ENCODE results near the gene SWSAP1. TPM values are rescaled to one million over a fixed set of nuclear protein-coding genes. Genes with fewer than 3 reads are reported as not detected.

Gene SWSAP1
- total RNA-seq, 1 experiment from 2014 or later: 3.0 TPM

DNA sequence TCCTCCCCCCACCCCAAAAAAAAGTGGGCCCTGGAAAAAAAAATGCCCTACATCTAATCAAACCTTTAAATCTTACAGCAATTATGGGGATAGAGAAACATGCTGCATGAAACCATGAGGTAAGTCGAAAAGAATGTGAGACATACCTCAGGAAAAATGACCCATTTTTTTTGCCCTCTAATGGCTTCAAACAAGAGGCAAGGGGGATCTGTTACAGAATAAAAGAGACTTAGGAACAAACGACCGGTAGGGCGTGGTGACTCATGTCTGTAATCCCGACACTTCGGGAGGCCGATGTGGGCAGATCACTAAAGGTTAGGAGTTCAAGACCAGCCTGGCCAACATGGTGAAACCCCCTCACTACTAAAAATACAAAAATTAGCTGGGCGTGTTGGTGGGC, 36.2 kb downstream of the SWSAP1 start:
- POLR2A ChIA-PET: no interaction called here
- no peaks in the 10 kb centered on the region for H3K9me3 Mint-ChIP-seq
- no peak for TF ChIP-seq FOXP1 (CRISPR knock-in tag; IDR thresholded peaks at IDR 0.05; ENCODE audit: borderline replicate concordance)
- TF ChIP-seq ZBTB21 (CRISPR knock-in tag; IDR thresholded peaks at IDR 0.05; ENCODE audit: borderline replicate concordance): no peak
- TF ChIP-seq, protein P1, sequence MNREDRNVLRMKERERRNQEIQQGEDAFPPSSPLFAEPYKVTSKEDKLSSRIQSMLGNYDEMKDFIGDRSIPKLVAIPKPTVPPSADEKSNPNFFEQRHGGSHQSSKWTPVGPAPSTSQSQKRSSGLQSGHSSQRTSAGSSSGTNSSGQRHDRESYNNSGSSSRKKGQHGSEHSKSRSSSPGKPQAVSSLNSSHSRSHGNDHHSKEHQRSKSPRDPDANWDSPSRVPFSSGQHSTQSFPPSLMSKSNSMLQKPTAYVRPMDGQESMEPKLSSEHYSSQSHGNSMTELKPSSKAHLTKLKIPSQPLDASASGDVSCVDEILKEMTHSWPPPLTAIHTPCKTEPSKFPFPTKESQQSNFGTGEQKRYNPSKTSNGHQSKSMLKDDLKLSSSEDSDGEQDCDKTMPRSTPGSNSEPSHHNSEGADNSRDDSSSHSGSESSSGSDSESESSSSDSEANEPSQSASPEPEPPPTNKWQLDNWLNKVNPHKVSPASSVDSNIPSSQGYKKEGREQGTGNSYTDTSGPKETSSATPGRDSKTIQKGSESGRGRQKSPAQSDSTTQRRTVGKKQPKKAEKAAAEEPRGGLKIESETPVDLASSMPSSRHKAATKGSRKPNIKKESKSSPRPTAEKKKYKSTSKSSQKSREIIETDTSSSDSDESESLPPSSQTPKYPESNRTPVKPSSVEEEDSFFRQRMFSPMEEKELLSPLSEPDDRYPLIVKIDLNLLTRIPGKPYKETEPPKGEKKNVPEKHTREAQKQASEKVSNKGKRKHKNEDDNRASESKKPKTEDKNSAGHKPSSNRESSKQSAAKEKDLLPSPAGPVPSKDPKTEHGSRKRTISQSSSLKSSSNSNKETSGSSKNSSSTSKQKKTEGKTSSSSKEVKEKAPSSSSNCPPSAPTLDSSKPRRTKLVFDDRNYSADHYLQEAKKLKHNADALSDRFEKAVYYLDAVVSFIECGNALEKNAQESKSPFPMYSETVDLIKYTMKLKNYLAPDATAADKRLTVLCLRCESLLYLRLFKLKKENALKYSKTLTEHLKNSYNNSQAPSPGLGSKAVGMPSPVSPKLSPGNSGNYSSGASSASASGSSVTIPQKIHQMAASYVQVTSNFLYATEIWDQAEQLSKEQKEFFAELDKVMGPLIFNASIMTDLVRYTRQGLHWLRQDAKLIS (CRISPR knock-in tag; IDR thresholded peaks at IDR 0.05; ENCODE audit: borderline replicate concordance): no peak
- no peak for TF ChIP-seq PRRX2 (CRISPR knock-in tag; IDR thresholded peaks at IDR 0.05)
- TF ChIP-seq SMAD3 (CRISPR knock-in tag; IDR thresholded peaks at IDR 0.05; ENCODE audit: borderline replicate concordance): no peak
- TF ChIP-seq, protein P2, sequence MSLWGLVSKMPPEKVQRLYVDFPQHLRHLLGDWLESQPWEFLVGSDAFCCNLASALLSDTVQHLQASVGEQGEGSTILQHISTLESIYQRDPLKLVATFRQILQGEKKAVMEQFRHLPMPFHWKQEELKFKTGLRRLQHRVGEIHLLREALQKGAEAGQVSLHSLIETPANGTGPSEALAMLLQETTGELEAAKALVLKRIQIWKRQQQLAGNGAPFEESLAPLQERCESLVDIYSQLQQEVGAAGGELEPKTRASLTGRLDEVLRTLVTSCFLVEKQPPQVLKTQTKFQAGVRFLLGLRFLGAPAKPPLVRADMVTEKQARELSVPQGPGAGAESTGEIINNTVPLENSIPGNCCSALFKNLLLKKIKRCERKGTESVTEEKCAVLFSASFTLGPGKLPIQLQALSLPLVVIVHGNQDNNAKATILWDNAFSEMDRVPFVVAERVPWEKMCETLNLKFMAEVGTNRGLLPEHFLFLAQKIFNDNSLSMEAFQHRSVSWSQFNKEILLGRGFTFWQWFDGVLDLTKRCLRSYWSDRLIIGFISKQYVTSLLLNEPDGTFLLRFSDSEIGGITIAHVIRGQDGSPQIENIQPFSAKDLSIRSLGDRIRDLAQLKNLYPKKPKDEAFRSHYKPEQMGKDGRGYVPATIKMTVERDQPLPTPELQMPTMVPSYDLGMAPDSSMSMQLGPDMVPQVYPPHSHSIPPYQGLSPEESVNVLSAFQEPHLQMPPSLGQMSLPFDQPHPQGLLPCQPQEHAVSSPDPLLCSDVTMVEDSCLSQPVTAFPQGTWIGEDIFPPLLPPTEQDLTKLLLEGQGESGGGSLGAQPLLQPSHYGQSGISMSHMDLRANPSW (CRISPR knock-in tag; conservative IDR thresholded peaks at IDR 0.05; ENCODE audit: low read depth): no peak
- TF ChIP-seq, protein P3, sequence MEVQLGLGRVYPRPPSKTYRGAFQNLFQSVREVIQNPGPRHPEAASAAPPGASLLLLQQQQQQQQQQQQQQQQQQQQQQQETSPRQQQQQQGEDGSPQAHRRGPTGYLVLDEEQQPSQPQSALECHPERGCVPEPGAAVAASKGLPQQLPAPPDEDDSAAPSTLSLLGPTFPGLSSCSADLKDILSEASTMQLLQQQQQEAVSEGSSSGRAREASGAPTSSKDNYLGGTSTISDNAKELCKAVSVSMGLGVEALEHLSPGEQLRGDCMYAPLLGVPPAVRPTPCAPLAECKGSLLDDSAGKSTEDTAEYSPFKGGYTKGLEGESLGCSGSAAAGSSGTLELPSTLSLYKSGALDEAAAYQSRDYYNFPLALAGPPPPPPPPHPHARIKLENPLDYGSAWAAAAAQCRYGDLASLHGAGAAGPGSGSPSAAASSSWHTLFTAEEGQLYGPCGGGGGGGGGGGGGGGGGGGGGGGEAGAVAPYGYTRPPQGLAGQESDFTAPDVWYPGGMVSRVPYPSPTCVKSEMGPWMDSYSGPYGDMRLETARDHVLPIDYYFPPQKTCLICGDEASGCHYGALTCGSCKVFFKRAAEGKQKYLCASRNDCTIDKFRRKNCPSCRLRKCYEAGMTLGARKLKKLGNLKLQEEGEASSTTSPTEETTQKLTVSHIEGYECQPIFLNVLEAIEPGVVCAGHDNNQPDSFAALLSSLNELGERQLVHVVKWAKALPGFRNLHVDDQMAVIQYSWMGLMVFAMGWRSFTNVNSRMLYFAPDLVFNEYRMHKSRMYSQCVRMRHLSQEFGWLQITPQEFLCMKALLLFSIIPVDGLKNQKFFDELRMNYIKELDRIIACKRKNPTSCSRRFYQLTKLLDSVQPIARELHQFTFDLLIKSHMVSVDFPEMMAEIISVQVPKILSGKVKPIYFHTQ (CRISPR knock-in tag; IDR thresholded peaks at IDR 0.05): no peak
- TF ChIP-seq MYBL2 (CRISPR knock-in tag; IDR thresholded peaks at IDR 0.05): no peak
- TF ChIP-seq, protein P4, sequence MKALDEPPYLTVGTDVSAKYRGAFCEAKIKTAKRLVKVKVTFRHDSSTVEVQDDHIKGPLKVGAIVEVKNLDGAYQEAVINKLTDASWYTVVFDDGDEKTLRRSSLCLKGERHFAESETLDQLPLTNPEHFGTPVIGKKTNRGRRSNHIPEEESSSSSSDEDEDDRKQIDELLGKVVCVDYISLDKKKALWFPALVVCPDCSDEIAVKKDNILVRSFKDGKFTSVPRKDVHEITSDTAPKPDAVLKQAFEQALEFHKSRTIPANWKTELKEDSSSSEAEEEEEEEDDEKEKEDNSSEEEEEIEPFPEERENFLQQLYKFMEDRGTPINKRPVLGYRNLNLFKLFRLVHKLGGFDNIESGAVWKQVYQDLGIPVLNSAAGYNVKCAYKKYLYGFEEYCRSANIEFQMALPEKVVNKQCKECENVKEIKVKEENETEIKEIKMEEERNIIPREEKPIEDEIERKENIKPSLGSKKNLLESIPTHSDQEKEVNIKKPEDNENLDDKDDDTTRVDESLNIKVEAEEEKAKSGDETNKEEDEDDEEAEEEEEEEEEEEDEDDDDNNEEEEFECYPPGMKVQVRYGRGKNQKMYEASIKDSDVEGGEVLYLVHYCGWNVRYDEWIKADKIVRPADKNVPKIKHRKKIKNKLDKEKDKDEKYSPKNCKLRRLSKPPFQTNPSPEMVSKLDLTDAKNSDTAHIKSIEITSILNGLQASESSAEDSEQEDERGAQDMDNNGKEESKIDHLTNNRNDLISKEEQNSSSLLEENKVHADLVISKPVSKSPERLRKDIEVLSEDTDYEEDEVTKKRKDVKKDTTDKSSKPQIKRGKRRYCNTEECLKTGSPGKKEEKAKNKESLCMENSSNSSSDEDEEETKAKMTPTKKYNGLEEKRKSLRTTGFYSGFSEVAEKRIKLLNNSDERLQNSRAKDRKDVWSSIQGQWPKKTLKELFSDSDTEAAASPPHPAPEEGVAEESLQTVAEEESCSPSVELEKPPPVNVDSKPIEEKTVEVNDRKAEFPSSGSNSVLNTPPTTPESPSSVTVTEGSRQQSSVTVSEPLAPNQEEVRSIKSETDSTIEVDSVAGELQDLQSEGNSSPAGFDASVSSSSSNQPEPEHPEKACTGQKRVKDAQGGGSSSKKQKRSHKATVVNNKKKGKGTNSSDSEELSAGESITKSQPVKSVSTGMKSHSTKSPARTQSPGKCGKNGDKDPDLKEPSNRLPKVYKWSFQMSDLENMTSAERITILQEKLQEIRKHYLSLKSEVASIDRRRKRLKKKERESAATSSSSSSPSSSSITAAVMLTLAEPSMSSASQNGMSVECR (CRISPR knock-in tag; IDR thresholded peaks at IDR 0.05; ENCODE audit: borderline replicate concordance): no peak
- TF ChIP-seq, protein P5, sequence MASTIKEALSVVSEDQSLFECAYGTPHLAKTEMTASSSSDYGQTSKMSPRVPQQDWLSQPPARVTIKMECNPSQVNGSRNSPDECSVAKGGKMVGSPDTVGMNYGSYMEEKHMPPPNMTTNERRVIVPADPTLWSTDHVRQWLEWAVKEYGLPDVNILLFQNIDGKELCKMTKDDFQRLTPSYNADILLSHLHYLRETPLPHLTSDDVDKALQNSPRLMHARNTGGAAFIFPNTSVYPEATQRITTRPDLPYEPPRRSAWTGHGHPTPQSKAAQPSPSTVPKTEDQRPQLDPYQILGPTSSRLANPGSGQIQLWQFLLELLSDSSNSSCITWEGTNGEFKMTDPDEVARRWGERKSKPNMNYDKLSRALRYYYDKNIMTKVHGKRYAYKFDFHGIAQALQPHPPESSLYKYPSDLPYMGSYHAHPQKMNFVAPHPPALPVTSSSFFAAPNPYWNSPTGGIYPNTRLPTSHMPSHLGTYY (CRISPR knock-in tag; IDR thresholded peaks at IDR 0.05): no peak
- no peak for TF ChIP-seq NFYB (CRISPR knock-in tag; conservative IDR thresholded peaks at IDR 0.05; ENCODE audit: low read depth)
- no peak for TF ChIP-seq FOXJ3 (CRISPR knock-in tag; IDR thresholded peaks at IDR 0.05; ENCODE audit: borderline replicate concordance)
- TF ChIP-seq, protein P6, sequence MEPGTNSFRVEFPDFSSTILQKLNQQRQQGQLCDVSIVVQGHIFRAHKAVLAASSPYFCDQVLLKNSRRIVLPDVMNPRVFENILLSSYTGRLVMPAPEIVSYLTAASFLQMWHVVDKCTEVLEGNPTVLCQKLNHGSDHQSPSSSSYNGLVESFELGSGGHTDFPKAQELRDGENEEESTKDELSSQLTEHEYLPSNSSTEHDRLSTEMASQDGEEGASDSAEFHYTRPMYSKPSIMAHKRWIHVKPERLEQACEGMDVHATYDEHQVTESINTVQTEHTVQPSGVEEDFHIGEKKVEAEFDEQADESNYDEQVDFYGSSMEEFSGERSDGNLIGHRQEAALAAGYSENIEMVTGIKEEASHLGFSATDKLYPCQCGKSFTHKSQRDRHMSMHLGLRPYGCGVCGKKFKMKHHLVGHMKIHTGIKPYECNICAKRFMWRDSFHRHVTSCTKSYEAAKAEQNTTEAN (CRISPR knock-in tag; IDR thresholded peaks at IDR 0.05): no peak
- H3K27me3 Mint-ChIP-seq (ENCODE audit: low read depth): no peaks in the 10 kb centered on the region
- H3K36me3 Mint-ChIP-seq: peaks cover 35% of the 10 kb centered on the region
- no peak overlapping the region for H3K4me3 Mint-ChIP-seq
- CTCF ChIA-PET: interaction anchor here (0.9 kb wide), 1 partner anchor 29 kb away, joined by 5 read pairs; no protein-coding TSS in a partner anchor
- H3K27ac Mint-ChIP-seq: no peak overlapping the region
- DNase-seq (ENCODE audit: low spot score) (no peak), ATAC-seq (no peak)
- no peaks in the 10 kb centered on the region for H3K4me1 Mint-ChIP-seq

All from WTC11 (cell line).